ENCODE results near the gene CROCC.
A peak's percentile ranks its signal among the peaks of the same experiment; 100 is the strongest.
"Not testable (repeated sequence)": the region's sequence is repeated elsewhere in the genome, so short reads cannot be mapped to it uniquely, and the experiment has no call there.

Gene CROCC

GRCh38 chr1:16895598-16896315 lies 26.0 kb upstream of the CROCC start, which contains the start of gene RNU1-2:
Gene RNU1-2, plus strand, starts transcription at chr1:16895980.
- peak in 55 of 56 donors; percentile 13 to 99 (median 86) for DNase-seq

DNA sequence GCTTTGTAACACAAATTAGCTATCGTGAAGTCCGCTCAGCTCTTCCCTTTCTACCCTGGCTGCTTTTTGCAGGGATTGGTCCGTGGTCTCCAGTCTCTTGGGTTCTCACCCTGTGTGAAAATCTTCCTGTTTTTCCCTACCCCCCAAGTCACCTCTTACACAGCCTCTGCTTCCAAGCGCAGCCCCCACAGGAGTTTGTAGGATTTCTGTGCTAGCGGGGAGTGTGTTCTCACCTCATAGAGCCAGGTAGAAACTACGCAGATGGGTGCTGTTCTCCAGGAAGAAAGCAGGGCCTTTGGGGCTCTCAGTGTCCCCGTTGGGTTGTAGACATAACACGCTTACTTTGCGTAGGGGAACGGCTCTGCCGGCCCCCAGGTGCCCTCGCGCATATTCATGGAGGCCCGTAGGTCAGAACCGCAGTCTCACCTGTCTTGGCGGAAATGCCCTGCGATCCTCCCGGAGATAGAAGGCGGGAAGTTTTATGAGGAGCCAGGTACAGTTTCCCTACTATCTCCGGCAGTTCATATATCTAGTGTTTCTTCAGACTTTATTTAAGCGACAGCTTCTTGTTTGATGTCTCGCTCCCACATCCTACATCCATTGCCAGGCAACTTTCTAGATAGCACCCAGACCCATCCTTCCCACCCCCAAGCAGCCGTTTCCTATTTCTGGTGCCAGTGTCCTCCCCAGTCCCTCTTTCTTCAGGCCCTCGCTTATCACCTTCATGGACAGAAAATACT lies 25.2 kb upstream of the CROCC start:
- peak in 29 of 56 donors; percentile 13 to 71 (median 45) for DNase-seq

GRCh38 chr1:16897653-16898052 lies 24.1 kb upstream of the CROCC start:
- not testable (repeated sequence) for DNase-seq

- DNase-seq, result not testable (repeated sequence)
Observed at GRCh38 chr1:16898298-16898697, 23.4 kb upstream of the CROCC start.

GRCh38 chr1:16899020-16899419 lies 22.7 kb upstream of the CROCC start:
- not testable (repeated sequence) for DNase-seq

- no peak for DNase-seq
Observed at GRCh38 chr1:16900751-16901150, 21.0 kb upstream of the CROCC start.

GRCh38 chr1:16901371-16901770 lies 20.4 kb upstream of the CROCC start:
- DNase-seq, result not testable (repeated sequence)

DNA sequence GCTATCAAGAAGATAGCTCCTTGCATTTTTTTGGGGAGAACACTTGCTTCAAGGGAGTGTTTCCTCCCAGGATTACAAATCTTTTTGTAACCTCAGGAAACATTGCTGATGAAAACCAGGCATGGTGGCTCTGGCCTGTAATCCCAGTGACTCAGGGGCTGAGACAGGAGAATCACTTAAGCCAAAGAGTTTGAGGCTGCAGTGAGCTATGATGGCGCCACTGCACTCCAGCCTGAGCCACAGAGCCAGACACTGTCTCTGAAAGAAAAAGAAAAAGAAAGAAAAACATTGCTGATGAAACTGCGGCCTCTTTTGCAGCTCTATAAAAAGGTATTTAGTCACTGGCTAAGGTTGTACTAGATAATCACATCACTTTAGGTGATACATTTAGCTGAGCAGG lies 18.7 kb upstream of the CROCC start:
- DNase-seq, result no peak

DNA sequence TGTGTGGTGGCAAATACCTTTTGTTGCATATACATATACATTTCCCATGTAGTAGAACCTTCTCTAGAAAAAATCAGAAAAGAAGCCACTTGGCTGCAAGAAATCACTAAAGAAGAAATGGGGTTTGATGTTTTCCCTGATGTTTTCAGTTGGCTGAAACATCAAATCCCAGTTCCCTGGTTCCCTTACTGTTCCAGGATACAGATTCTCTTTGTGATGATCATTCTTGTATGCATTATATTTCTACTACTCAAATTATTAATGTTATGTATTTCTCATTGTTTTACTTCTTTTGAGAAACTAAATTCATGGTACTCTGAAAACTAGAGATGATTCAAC lies 18.3 kb upstream of the CROCC start:
- DNase-seq, result no peak

DNA sequence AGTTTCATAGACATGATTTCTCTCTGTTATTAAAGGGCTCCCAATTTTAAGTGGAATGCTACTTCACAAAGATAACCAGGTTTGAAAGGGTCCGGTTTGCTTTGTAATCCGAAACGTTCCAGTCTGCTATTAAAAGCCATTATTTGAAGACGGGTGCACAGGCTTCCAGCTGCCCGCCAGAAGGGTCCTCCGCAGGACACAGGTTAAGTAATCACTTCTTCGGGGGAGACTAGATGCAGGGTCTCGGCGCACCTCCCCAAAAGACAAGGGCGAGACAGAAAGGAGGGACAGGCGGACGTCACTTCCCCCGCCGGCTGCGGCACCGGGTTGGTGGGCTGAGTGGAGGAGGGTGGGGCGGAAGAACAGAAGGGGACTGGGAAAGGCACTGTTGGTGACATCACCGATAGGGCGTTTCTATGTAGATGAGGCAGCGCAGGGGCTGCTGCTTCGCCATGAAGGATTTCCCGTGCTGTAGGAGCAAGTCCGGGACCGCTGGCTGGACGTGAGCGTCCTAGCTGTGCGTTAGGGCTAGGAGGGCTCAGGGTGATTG lies 17.1 kb upstream of the CROCC start:
- peak; percentile 94 to 100 (median 99) for DNase-seq

DNA sequence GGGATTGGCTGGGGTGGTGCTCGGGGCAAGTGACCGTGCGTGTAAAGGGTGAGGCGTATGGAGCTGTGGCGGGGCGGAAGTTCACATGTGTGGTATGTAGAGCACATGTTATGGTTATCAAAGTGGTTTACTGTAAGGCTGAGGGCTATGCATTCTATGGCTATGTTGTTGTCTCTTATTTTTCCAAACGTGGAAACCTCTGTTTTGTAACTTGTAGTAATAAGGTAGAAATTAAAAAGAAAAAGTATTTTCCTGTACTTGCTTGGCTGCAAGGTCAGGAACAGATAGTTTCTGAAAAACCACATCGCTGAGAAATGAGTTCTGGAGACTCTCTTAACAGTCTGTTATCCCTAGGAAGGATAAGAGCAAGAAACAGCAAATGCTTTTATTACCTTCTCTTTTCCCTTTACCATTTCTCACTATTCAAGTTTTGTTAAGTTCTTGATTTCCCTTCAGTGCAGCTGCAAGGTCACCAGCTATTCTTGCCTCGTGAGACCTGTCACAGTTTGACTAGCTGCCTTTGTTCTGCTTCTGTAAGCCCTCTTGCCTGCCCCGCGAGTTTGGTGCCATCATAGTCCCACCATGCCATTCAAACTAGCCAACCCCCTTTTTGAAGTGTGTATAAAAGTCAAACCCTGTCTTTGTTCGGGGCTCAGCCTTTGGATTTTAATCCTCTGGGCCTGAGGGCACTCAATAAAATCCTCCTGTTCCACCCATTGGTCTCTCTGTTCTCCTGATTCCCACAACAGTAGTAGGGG lies 16.4 kb upstream of the CROCC start:
- peak in 23 of 56 donors; percentile 9 to 81 (median 45) for DNase-seq

GRCh38 chr1:16905868-16906702 lies 15.6 kb upstream of the CROCC start:
- DNase-seq, result peak in 1 of 56 donors; percentile 63

DNA sequence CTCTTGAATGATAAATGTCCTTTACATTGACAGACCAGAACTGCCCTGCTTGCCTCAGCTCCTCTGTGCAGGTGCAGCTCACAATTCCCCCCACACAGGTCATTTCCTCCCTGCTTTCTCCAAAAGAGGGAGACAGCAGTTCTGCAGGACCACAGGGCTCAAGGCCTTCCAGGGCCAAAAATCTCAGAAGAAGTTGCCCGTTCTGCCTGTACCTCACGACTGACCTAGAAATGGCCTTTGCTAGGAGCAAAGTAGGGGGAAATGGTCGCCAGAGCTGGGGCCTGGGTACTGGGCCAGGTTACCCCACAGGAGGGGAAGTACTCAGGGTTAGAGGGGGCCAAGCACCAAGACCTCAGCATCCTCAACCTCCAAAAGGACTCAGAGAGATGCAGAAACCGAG lies 14.9 kb upstream of the CROCC start:
- no peak for DNase-seq

- no peak for DNase-seq
Observed at GRCh38 chr1:16907870-16908758, 13.6 kb upstream of the CROCC start.

GRCh38 chr1:16911851-16912721 lies 9.6 kb upstream of the CROCC start:
- not testable (repeated sequence) for DNase-seq

DNA sequence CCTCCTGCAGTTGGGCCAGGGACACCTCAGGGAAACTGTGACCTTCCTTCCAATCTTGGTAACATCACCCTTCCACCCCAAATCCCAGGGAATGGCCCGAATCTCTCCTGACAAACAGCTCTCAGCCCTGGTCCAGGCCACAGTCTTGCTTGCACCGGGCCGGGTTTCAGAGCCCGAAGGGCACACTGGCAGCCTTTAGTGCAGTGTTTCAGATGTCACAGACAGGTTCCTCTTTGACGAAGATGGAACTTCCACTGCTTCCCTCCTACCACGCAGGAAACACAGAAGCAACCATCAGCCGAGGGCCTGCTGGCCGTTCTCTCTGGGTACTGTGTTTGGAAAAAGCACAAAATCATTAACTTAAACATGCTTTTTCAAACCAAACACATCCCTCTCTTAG lies 9.0 kb upstream of the CROCC start:
- peak in 3 of 56 donors; percentile 28 to 37 (median 37) for DNase-seq

GRCh38 chr1:16913181-16913832 lies 8.4 kb upstream of the CROCC start:
- peak in 1 of 56 donors; percentile 42 for DNase-seq

All from nucleus accumbens (tissue), 56 donors.